Neural progenitor cell (in vitro differentiated cells): ENCODE data around the gene CAPN12. TPM values are rescaled to one million over a fixed set of nuclear protein-coding genes. Genes with fewer than 3 reads are reported as not detected.
A peak's percentile ranks its signal among the peaks of the same experiment; 100 is the strongest.

ENCODE experiments used
- DNase-seq: peaks from one replicate; pipeline ENCODE4 v3.0.0-alpha.2; 2016; ENCODE audit warnings: low spot score
- H2AFZ ChIP-seq: fragments of 200-600 bp; sonication (generic); replicated peaks from 2 replicates; pipeline ENCODE4 v1.6.1; 2016; ENCODE audit warnings: antibody characterized with exemption
- H3F3A ChIP-seq: fragments of 200-600 bp; sonication (generic); 2 replicates; pipeline ENCODE4 v1.6.1; 2016; ENCODE audit warnings: antibody characterized with exemption, low read depth
- H3K27ac ChIP-seq: fragments of 200-600 bp; sonication (generic); 2 replicates; pipeline ENCODE4 v1.5.1; 2016; ENCODE audit warnings: mild to moderate bottlenecking
- H3K27me3 ChIP-seq: fragments of 200-600 bp; sonication (generic); 2 replicates; pipeline ENCODE4 v1.6.1; 2016; ENCODE audit warnings: mild to moderate bottlenecking, moderate library complexity
- H3K36me3 ChIP-seq: fragments of 200-600 bp; sonication (generic); 2 replicates; pipeline ENCODE4 v1.5.1; 2016
- H3K4me1 ChIP-seq: fragments of 200-600 bp; sonication (generic); 2 replicates; pipeline ENCODE4 v1.6.1; 2016; ENCODE audit warnings: mixed run types
- H3K4me2 ChIP-seq: fragments of 200-600 bp; sonication (generic); 2 replicates; pipeline ENCODE4 v1.6.1; 2016
- H3K4me3 ChIP-seq: fragments of 200-600 bp; sonication (generic); 2 replicates; pipeline ENCODE4 v1.5.1; 2016
- H3K79me2 ChIP-seq: fragments of 200-600 bp; sonication (generic); 2 replicates; pipeline ENCODE4 v1.6.1; 2016; ENCODE audit warnings: low read depth
- H3K9ac ChIP-seq: fragments of 200-600 bp; sonication (generic); 2 replicates; pipeline ENCODE4 v1.6.1; 2016
- H3K9me3 ChIP-seq: fragments of 200-600 bp; sonication (generic); 2 replicates; pipeline ENCODE4 v1.5.1; 2016; ENCODE audit warnings: low read depth
- H4K20me1 ChIP-seq: fragments of 200-600 bp; sonication (generic); 2 replicates; pipeline ENCODE4 v1.6.1; 2016; ENCODE audit warnings: low read depth
- H3K27ac Mint-ChIP-seq: 3 replicates; pipeline ENCODE4 v1.8.0; 2021; ENCODE audit warnings: mixed read lengths
- H3K27me3 Mint-ChIP-seq: 2 replicates; pipeline ENCODE4 v1.8.0; 2022; ENCODE audit warnings: low read depth, mild to moderate bottlenecking, inconsistent platforms, moderate library complexity, mixed read lengths; ENCODE audit not compliant: insufficient read depth
- H3K36me3 Mint-ChIP-seq: 3 replicates; pipeline ENCODE4 v1.8.0; 2021; ENCODE audit warnings: mixed read lengths
- H3K4me1 Mint-ChIP-seq: 3 replicates; pipeline ENCODE4 v1.8.0; 2021; ENCODE audit warnings: mixed read lengths
- H3K4me3 Mint-ChIP-seq: 3 replicates; pipeline ENCODE4 v1.8.0; 2021; ENCODE audit warnings: mild to moderate bottlenecking, moderate library complexity, mixed read lengths
- H3K9me3 Mint-ChIP-seq: 3 replicates; pipeline ENCODE4 v1.8.0; 2020; ENCODE audit warnings: mixed read lengths
- CTCF ChIP-seq: fragments of 200-600 bp; sonication (generic); IDR thresholded peaks from 2 replicates; pipeline ENCODE4 v1.5.1; 2017; ENCODE audit warnings: antibody characterized with exemption, mild to moderate bottlenecking
- EZH2 ChIP-seq: fragments of 200-600 bp; sonication (generic); IDR thresholded peaks from 2 replicates; pipeline ENCODE4 v1.6.1; 2017; ENCODE audit warnings: antibody characterized with exemption, mild to moderate bottlenecking, moderate library complexity
- EZH2phosphoT487 ChIP-seq: fragments of 200-600 bp; sonication (generic); IDR thresholded peaks from 2 replicates; pipeline ENCODE4 v1.6.1; 2017; ENCODE audit warnings: antibody characterized with exemption
- total RNA-seq: library from RNA; depleted of rRNA; stranded (reverse); fragments of >200 nt; gene quantifications from 2 replicates; pipeline ENCODE4 v1.2.3, GENCODE V29; 2015; ENCODE audit warnings: low replicate concordance

Gene CAPN12
- total RNA-seq, 1 donor from 2014 or later: 1.0 TPM

- peak overlapping the region; percentile 41 for H3K4me3 Mint-ChIP-seq
- peak overlapping the region; percentile 12 for H3K27ac Mint-ChIP-seq
- H3K9me3 Mint-ChIP-seq: peaks cover 3% of the 10 kb centered on the region
- Histone ChIP-seq H2AFZ (no peak overlapping the region), H3F3A (peaks cover 36% of the 10 kb centered on the region), H3K27ac (peak overlapping the region; percentile 30), H3K79me2 (peaks cover 94% of the 10 kb centered on the region), H3K9me3 (no peaks in the 10 kb centered on the region), H3K4me2 (peak overlapping the region; percentile 56), H3K36me3 (no peaks in the 10 kb centered on the region), H3K4me3 (peak overlapping the region; percentile 1), H3K27me3 (no peaks in the 10 kb centered on the region), H4K20me1 (peaks cover 75% of the 10 kb centered on the region), H3K4me1 (peaks cover 33% of the 10 kb centered on the region), H3K9ac (no peak overlapping the region)
- TF ChIP-seq CTCF: no peak
- TF ChIP-seq EZH2: no peak
- no peak for TF ChIP-seq EZH2phosphoT487
- peaks cover 46% of the 10 kb centered on the region for H3K4me1 Mint-ChIP-seq
- H3K27me3 Mint-ChIP-seq: peaks cover 2% of the 10 kb centered on the region
- peak; percentile 21 for DNase-seq
- H3K36me3 Mint-ChIP-seq: peaks cover 28% of the 10 kb centered on the region
Measured at GRCh38 chr19:38684862-38685665, 59.2 kb downstream of the CAPN12 start.

- Mint-ChIP-seq H3K4me3 (no peak overlapping the region), H3K9me3 (peaks cover 2% of the 10 kb centered on the region), H3K27me3 (peaks cover 2% of the 10 kb centered on the region), H3K27ac (peak overlapping the region; percentile 36), H3K36me3 (peaks cover 29% of the 10 kb centered on the region), H3K4me1 (peaks cover 40% of the 10 kb centered on the region)
- no peak overlapping the region for H3K4me3 ChIP-seq
- DNase-seq: no peak
- H3K9ac ChIP-seq: no peak overlapping the region
- H3K4me2 ChIP-seq: no peak overlapping the region
- no peaks in the 10 kb centered on the region for H3K9me3 ChIP-seq
- H3K36me3 ChIP-seq: no peaks in the 10 kb centered on the region
- peaks cover 36% of the 10 kb centered on the region for H3F3A ChIP-seq
- peaks cover 73% of the 10 kb centered on the region for H4K20me1 ChIP-seq
- H2AFZ ChIP-seq: no peak overlapping the region
- no peak overlapping the region for H3K27ac ChIP-seq
- peaks cover 93% of the 10 kb centered on the region for H3K79me2 ChIP-seq
- TF ChIP-seq EZH2 (no peak), EZH2phosphoT487 (no peak), CTCF (no peak)
- no peaks in the 10 kb centered on the region for H3K27me3 ChIP-seq
- peaks cover 33% of the 10 kb centered on the region for H3K4me1 ChIP-seq
Measured at GRCh38 chr19:38684078-38684861, 60.0 kb downstream of the CAPN12 start.

- peak; percentile 40 for DNase-seq
- Histone ChIP-seq H3K4me3 (no peak overlapping the region), H3K4me2 (peak overlapping the region; percentile 12), H3K27ac (peak overlapping the region; percentile 55), H3K79me2 (peaks cover 93% of the 10 kb centered on the region), H3F3A (peaks cover 36% of the 10 kb centered on the region), H3K27me3 (no peaks in the 10 kb centered on the region), H3K4me1 (peaks cover 33% of the 10 kb centered on the region), H2AFZ (no peak overlapping the region), H3K9me3 (no peaks in the 10 kb centered on the region), H3K9ac (no peak overlapping the region), H3K36me3 (no peaks in the 10 kb centered on the region), H4K20me1 (peaks cover 75% of the 10 kb centered on the region)
- peaks cover 29% of the 10 kb centered on the region for H3K36me3 Mint-ChIP-seq
- TF ChIP-seq CTCF (no peak), EZH2 (no peak), EZH2phosphoT487 (no peak)
- H3K4me1 Mint-ChIP-seq: peaks cover 38% of the 10 kb centered on the region
- H3K27ac Mint-ChIP-seq: peak overlapping the region; percentile 36
- H3K27me3 Mint-ChIP-seq: peaks cover 2% of the 10 kb centered on the region
- no peak overlapping the region for H3K4me3 Mint-ChIP-seq
- H3K9me3 Mint-ChIP-seq: peaks cover 2% of the 10 kb centered on the region
Measured at GRCh38 chr19:38683393-38684077, 60.7 kb downstream of the CAPN12 start.
